Urothelium cell line (cell line): ENCODE measurements around the gene SLC35E4.
"Not testable (repeated sequence)": the region's sequence is repeated elsewhere in the genome, so short reads cannot be mapped to it uniquely, and the experiment has no call there.

ENCODE experiments used
- DNase-seq: peaks from one replicate; pipeline ENCODE4 v3.0.0; 2011; ENCODE audit warnings: low spot score, mixed read lengths
- FAIRE-seq: peaks from 2 replicates; lab custom pipeline; 2011; peaks lifted over from hg19 to GRCh38; lab: Jason Lieb, UNC

Gene SLC35E4

GRCh38 chr22:30610299-30610698, 25.3 kb upstream of the SLC35E4 start:
- no peak for DNase-seq
- peak; percentile 61 for FAIRE-seq

- FAIRE-seq = no peak
- no peak for DNase-seq
These were observed 24.4 kb upstream of the SLC35E4 start for GRCh38 chr22:30611197-30611596.

- no peak for DNase-seq
- FAIRE-seq = no peak
These were observed 22.8 kb upstream of the SLC35E4 start for GRCh38 chr22:30612789-30613188.

- FAIRE-seq = no peak
These were observed 21.3 kb upstream of the SLC35E4 start for GRCh38 chr22:30614268-30614667.

GRCh38 chr22:30614879-30615278, 20.7 kb upstream of the SLC35E4 start:
- FAIRE-seq (no peak), DNase-seq (no peak)

More at GRCh38 chr22:30614268-30614667, 21.3 kb upstream of the SLC35E4 start:
- no peak for DNase-seq

- FAIRE-seq = peak; percentile 68
- peak; percentile 2 for DNase-seq
These were observed 20.0 kb upstream of the SLC35E4 start for GRCh38 chr22:30615543-30615954.

GRCh38 chr22:30617819-30618218, 17.8 kb upstream of the SLC35E4 start:
- peak; percentile 44 for FAIRE-seq

GRCh38 chr22:30619909-30620308, 15.7 kb upstream of the SLC35E4 start:
- DNase-seq, FAIRE-seq: not testable (repeated sequence)

More at GRCh38 chr22:30617819-30618218, 17.8 kb upstream of the SLC35E4 start:
- no peak for DNase-seq

GRCh38 chr22:30626413-30626812, 9.2 kb upstream of the SLC35E4 start:
- DNase-seq (no peak), FAIRE-seq (no peak)

GRCh38 chr22:30627471-30627870, 8.1 kb upstream of the SLC35E4 start:
- DNase-seq = no peak
- FAIRE-seq = no peak

- FAIRE-seq (no peak), DNase-seq (no peak)
These were observed 7.1 kb upstream of the SLC35E4 start for GRCh38 chr22:30628491-30628890.

- not testable (repeated sequence) for FAIRE-seq, DNase-seq
These were observed 4.1 kb upstream of the SLC35E4 start for GRCh38 chr22:30631469-30631868.

GRCh38 chr22:30634471-30635233, 929 bp upstream of the SLC35E4 start:
- peak; percentile 92 for DNase-seq
- peak; percentile 62 for FAIRE-seq

GRCh38 chr22:30636226-30637077, 871 bp downstream of the SLC35E4 start:
- peak; percentile 54 for DNase-seq
- peak; percentile 46 for FAIRE-seq

- FAIRE-seq (no peak), DNase-seq (no peak)
These were observed 2.1 kb downstream of the SLC35E4 start for GRCh38 chr22:30637701-30638114.

- FAIRE-seq (no peak), DNase-seq (no peak)
These were observed 4.8 kb downstream of the SLC35E4 start for GRCh38 chr22:30640361-30640760.

- FAIRE-seq (peak; percentile 53), DNase-seq (no peak)
These were observed 5.4 kb downstream of the SLC35E4 start for GRCh38 chr22:30640839-30641430.

GRCh38 chr22:30643055-30643875, 7.7 kb downstream of the SLC35E4 start:
- DNase-seq = no peak
- no peak for FAIRE-seq

GRCh38 chr22:30646518-30647160, 11.1 kb downstream of the SLC35E4 start:
- peak; percentile 55 for FAIRE-seq

GRCh38 chr22:30647536-30647935, 12.0 kb downstream of the SLC35E4 start:
- no peak for DNase-seq
- no peak for FAIRE-seq

More at GRCh38 chr22:30646518-30647160, 11.1 kb downstream of the SLC35E4 start:
- no peak for DNase-seq
